Measurements from ENCODE around the gene LZTS2. TPM values are rescaled to one million over a fixed set of nuclear protein-coding genes. Genes with fewer than 3 reads are reported as not detected.

LZTS2 gene
- total RNA-seq, 2 experiments from 2014 or later: 14.5 to 15.5 TPM

GRCh38 chr10:100969187-100970075, 30.2 kb upstream of the LZTS2 start, which contains the start of gene SEMA4G:
Gene SEMA4G, plus strand, starts transcription at chr10:100969504. Its CDS starts 3,409 bp downstream, at chr10:100972913.
- peak within 1 kb of the TSS; percentile 12 for H3K27ac Mint-ChIP-seq
- no peaks in the 10 kb centered on the region for H3K27me3 Mint-ChIP-seq
- H3K4me3 Mint-ChIP-seq: peak within 1 kb of the TSS; percentile 47
- DNase-seq (peak; percentile 64), ATAC-seq (peak; percentile 85)
- ChIA-PET POLR2A (interaction anchor here (0.9 to 1.7 kb wide), 2 partner anchors 11 to 13 kb away, joined by 3 read pairs; no protein-coding TSS in a partner anchor), CTCF (interaction anchor here (0.6 to 6.8 kb wide), 9 partner anchors 12 to 56 kb away, joined by 3 to 58 read pairs (median 5); partner anchors contain the start of genes MRPL43 and TWNK)
- intact Hi-C loops (cut with micrococcal nuclease): no loop called here
- H3K9me3 Mint-ChIP-seq: no peaks in the 10 kb centered on the region
- H3K4me1 Mint-ChIP-seq (ENCODE audit: low read depth): peaks cover 20% of the 10 kb centered on the region
- H3K36me3 Mint-ChIP-seq (ENCODE audit: low read depth): no peaks in the 10 kb centered on the region
- TF ChIP-seq CTCF (IDR thresholded peaks at IDR 0.05): peak; percentile 78

- intact Hi-C loops (cut with micrococcal nuclease): no loop called here
- H3K27ac Mint-ChIP-seq: no peak overlapping the region
These were observed 29.3 kb upstream of the LZTS2 start for GRCh38 chr10:100970076-100970913.

GRCh38 chr10:100970914-100971811, 28.4 kb upstream of the LZTS2 start:
- POLR2A ChIA-PET: interaction anchor here (1.0 to 1.7 kb wide), 2 partner anchors 13 to 18 kb away, joined by 3 read pairs; no protein-coding TSS in a partner anchor
- H3K4me3 Mint-ChIP-seq: no peak overlapping the region
- no peaks in the 10 kb centered on the region for H3K36me3 Mint-ChIP-seq (ENCODE audit: low read depth)
- no peak overlapping the region for H3K27ac Mint-ChIP-seq
- H3K4me1 Mint-ChIP-seq (ENCODE audit: low read depth): peaks cover 20% of the 10 kb centered on the region
- CTCF ChIA-PET: interaction anchor here (6.8 kb wide), 1 partner anchor 45 kb away, joined by 58 read pairs; no protein-coding TSS in a partner anchor
- H3K27me3 Mint-ChIP-seq: no peaks in the 10 kb centered on the region
- intact Hi-C loops (cut with micrococcal nuclease): no loop called here
- no peaks in the 10 kb centered on the region for H3K9me3 Mint-ChIP-seq
- no peak for DNase-seq
- no peak for ATAC-seq
- TF ChIP-seq CTCF (IDR thresholded peaks at IDR 0.05): no peak

More at GRCh38 chr10:100970076-100970913, 29.3 kb upstream of the LZTS2 start:
- H3K4me3 Mint-ChIP-seq: peak overlapping the region; percentile 47
- ChIA-PET CTCF (interaction anchor here (0.6 to 6.8 kb wide), 6 partner anchors 13 to 48 kb away, joined by 3 to 58 read pairs (median 6); partner anchors contain the start of genes MRPL43 and TWNK), POLR2A (interaction anchor here (1.7 kb wide), 1 partner anchor 12 kb away, joined by 3 read pairs; no protein-coding TSS in a partner anchor)
- H3K27me3 Mint-ChIP-seq: no peaks in the 10 kb centered on the region
- peak; percentile 46 for DNase-seq
- TF ChIP-seq CTCF (IDR thresholded peaks at IDR 0.05): no peak
- no peaks in the 10 kb centered on the region for H3K36me3 Mint-ChIP-seq (ENCODE audit: low read depth)
- ATAC-seq: peak; percentile 45
- H3K4me1 Mint-ChIP-seq (ENCODE audit: low read depth): peaks cover 20% of the 10 kb centered on the region
- H3K9me3 Mint-ChIP-seq: no peaks in the 10 kb centered on the region

GRCh38 chr10:100972115-100972903, 27.3 kb upstream of the LZTS2 start:
- TF ChIP-seq CTCF (IDR thresholded peaks at IDR 0.05): no peak
- Mint-ChIP-seq H3K4me3 (no peak overlapping the region), H3K9me3 (no peaks in the 10 kb centered on the region), H3K27ac (no peak overlapping the region), H3K36me3 (ENCODE audit: low read depth) (no peaks in the 10 kb centered on the region), H3K4me1 (ENCODE audit: low read depth) (peaks cover 20% of the 10 kb centered on the region), H3K27me3 (no peaks in the 10 kb centered on the region)
- ATAC-seq: no peak
- intact Hi-C loops (cut with micrococcal nuclease): no loop called here
- CTCF ChIA-PET: interaction anchor here (1.6 kb wide), 1 partner anchor 46 kb away, joined by 6 read pairs; no protein-coding TSS in a partner anchor
- POLR2A ChIA-PET: interaction anchor here (1.0 to 1.1 kb wide), 2 partner anchors 16 to 58 kb away, joined by 3 read pairs; no protein-coding TSS in a partner anchor
- DNase-seq: peak; percentile 47
